ENCODE results near the gene PTPRG.

The PTPRG gene

GRCh38 chr3:62144482-62144881 is 583.1 kb downstream of the PTPRG start:
- H3K4me1 Mint-ChIP-seq (ENCODE audit: low read depth): no peaks in the 10 kb centered on the region
- H3K36me3 Mint-ChIP-seq (ENCODE audit: low read depth): no peaks in the 10 kb centered on the region
- no peak overlapping the region for H3K27ac Mint-ChIP-seq
- no peaks in the 10 kb centered on the region for H3K9me3 Mint-ChIP-seq
- no peak overlapping the region for H3K4me3 Mint-ChIP-seq
- intact Hi-C loops (cut with micrococcal nuclease): no loop called here
- no peaks in the 10 kb centered on the region for H3K27me3 Mint-ChIP-seq

GRCh38 chr3:62145086-62145757 is 583.9 kb downstream of the PTPRG start:
- intact Hi-C loops (cut with micrococcal nuclease): no loop called here
- no peaks in the 10 kb centered on the region for H3K36me3 Mint-ChIP-seq (ENCODE audit: low read depth)
- no peaks in the 10 kb centered on the region for H3K9me3 Mint-ChIP-seq
- no peak overlapping the region for H3K4me3 Mint-ChIP-seq
- H3K4me1 Mint-ChIP-seq (ENCODE audit: low read depth): no peaks in the 10 kb centered on the region
- no peaks in the 10 kb centered on the region for H3K27me3 Mint-ChIP-seq
- no peak overlapping the region for H3K27ac Mint-ChIP-seq

- Mint-ChIP-seq H3K27me3 (no peaks in the 10 kb centered on the region), H3K9me3 (no peaks in the 10 kb centered on the region), H3K36me3 (ENCODE audit: low read depth) (no peaks in the 10 kb centered on the region), H3K4me1 (ENCODE audit: low read depth) (no peaks in the 10 kb centered on the region), H3K27ac (no peak overlapping the region), H3K4me3 (no peak overlapping the region)
- intact Hi-C loops (cut with micrococcal nuclease): no loop called here
These were observed 588.2 kb downstream of the PTPRG start for GRCh38 chr3:62149539-62149938.

- no peaks in the 10 kb centered on the region for H3K4me1 Mint-ChIP-seq (ENCODE audit: low read depth)
- intact Hi-C loops (cut with micrococcal nuclease): no loop called here
- H3K9me3 Mint-ChIP-seq: no peaks in the 10 kb centered on the region
- no peak overlapping the region for H3K27ac Mint-ChIP-seq
- H3K36me3 Mint-ChIP-seq (ENCODE audit: low read depth): no peaks in the 10 kb centered on the region
- no peak overlapping the region for H3K4me3 Mint-ChIP-seq
- H3K27me3 Mint-ChIP-seq: no peaks in the 10 kb centered on the region
These were observed 588.6 kb downstream of the PTPRG start for GRCh38 chr3:62149962-62150361.

GRCh38 chr3:62151591-62151990 is 590.2 kb downstream of the PTPRG start:
- H3K4me3 Mint-ChIP-seq: no peak overlapping the region
- H3K27ac Mint-ChIP-seq: no peak overlapping the region
- H3K27me3 Mint-ChIP-seq: no peaks in the 10 kb centered on the region
- H3K9me3 Mint-ChIP-seq: no peaks in the 10 kb centered on the region
- intact Hi-C loops (cut with micrococcal nuclease): no loop called here
- H3K4me1 Mint-ChIP-seq (ENCODE audit: low read depth): no peaks in the 10 kb centered on the region
- no peaks in the 10 kb centered on the region for H3K36me3 Mint-ChIP-seq (ENCODE audit: low read depth)

- no peak overlapping the region for H3K27ac Mint-ChIP-seq
- intact Hi-C loops (cut with micrococcal nuclease): no loop called here
- no peaks in the 10 kb centered on the region for H3K9me3 Mint-ChIP-seq
- H3K36me3 Mint-ChIP-seq (ENCODE audit: low read depth): no peaks in the 10 kb centered on the region
- H3K4me3 Mint-ChIP-seq: no peak overlapping the region
- H3K4me1 Mint-ChIP-seq (ENCODE audit: low read depth): no peaks in the 10 kb centered on the region
- H3K27me3 Mint-ChIP-seq: no peaks in the 10 kb centered on the region
These were observed 591.9 kb downstream of the PTPRG start for GRCh38 chr3:62153231-62153630.

GRCh38 chr3:62154457-62155148 is 593.2 kb downstream of the PTPRG start:
- intact Hi-C loops (cut with micrococcal nuclease): no loop called here
- Mint-ChIP-seq H3K27me3 (no peaks in the 10 kb centered on the region), H3K27ac (no peak overlapping the region), H3K4me1 (ENCODE audit: low read depth) (no peaks in the 10 kb centered on the region), H3K36me3 (ENCODE audit: low read depth) (no peaks in the 10 kb centered on the region), H3K4me3 (no peak overlapping the region), H3K9me3 (no peaks in the 10 kb centered on the region)

- Mint-ChIP-seq H3K27ac (no peak overlapping the region), H3K4me1 (ENCODE audit: low read depth) (no peaks in the 10 kb centered on the region), H3K27me3 (no peaks in the 10 kb centered on the region), H3K9me3 (no peaks in the 10 kb centered on the region), H3K36me3 (ENCODE audit: low read depth) (no peaks in the 10 kb centered on the region), H3K4me3 (no peak overlapping the region)
- intact Hi-C loops (cut with micrococcal nuclease): no loop called here
These were observed 597.8 kb downstream of the PTPRG start for GRCh38 chr3:62159056-62159708.

GRCh38 chr3:62159709-62160092 is 598.3 kb downstream of the PTPRG start:
- Mint-ChIP-seq H3K27me3 (no peaks in the 10 kb centered on the region), H3K4me1 (ENCODE audit: low read depth) (no peaks in the 10 kb centered on the region), H3K9me3 (no peaks in the 10 kb centered on the region), H3K4me3 (no peak overlapping the region), H3K36me3 (ENCODE audit: low read depth) (no peaks in the 10 kb centered on the region), H3K27ac (no peak overlapping the region)
- intact Hi-C loops (cut with micrococcal nuclease): no loop called here

GRCh38 chr3:62161371-62161770 is 600.0 kb downstream of the PTPRG start:
- no peak overlapping the region for H3K4me3 Mint-ChIP-seq
- no peaks in the 10 kb centered on the region for H3K4me1 Mint-ChIP-seq (ENCODE audit: low read depth)
- H3K27me3 Mint-ChIP-seq: no peaks in the 10 kb centered on the region
- no peaks in the 10 kb centered on the region for H3K36me3 Mint-ChIP-seq (ENCODE audit: low read depth)
- H3K27ac Mint-ChIP-seq: no peak overlapping the region
- intact Hi-C loops (cut with micrococcal nuclease): no loop called here
- H3K9me3 Mint-ChIP-seq: no peaks in the 10 kb centered on the region

- H3K4me3 Mint-ChIP-seq: no peak overlapping the region
- no peaks in the 10 kb centered on the region for H3K36me3 Mint-ChIP-seq (ENCODE audit: low read depth)
- H3K27ac Mint-ChIP-seq: no peak overlapping the region
- no peaks in the 10 kb centered on the region for H3K9me3 Mint-ChIP-seq
- intact Hi-C loops (cut with micrococcal nuclease): no loop called here
- no peaks in the 10 kb centered on the region for H3K4me1 Mint-ChIP-seq (ENCODE audit: low read depth)
- H3K27me3 Mint-ChIP-seq: no peaks in the 10 kb centered on the region
These were observed 602.8 kb downstream of the PTPRG start for GRCh38 chr3:62164196-62164595.

GRCh38 chr3:62164746-62165145 is 603.4 kb downstream of the PTPRG start:
- no peak overlapping the region for H3K27ac Mint-ChIP-seq
- no peaks in the 10 kb centered on the region for H3K27me3 Mint-ChIP-seq
- no peak overlapping the region for H3K4me3 Mint-ChIP-seq
- H3K4me1 Mint-ChIP-seq (ENCODE audit: low read depth): no peaks in the 10 kb centered on the region
- H3K9me3 Mint-ChIP-seq: no peaks in the 10 kb centered on the region
- intact Hi-C loops (cut with micrococcal nuclease): no loop called here
- no peaks in the 10 kb centered on the region for H3K36me3 Mint-ChIP-seq (ENCODE audit: low read depth)

GRCh38 chr3:62167566-62168262 is 606.3 kb downstream of the PTPRG start:
- intact Hi-C loops (cut with micrococcal nuclease): no loop called here
- H3K4me3 Mint-ChIP-seq: no peak overlapping the region
- no peaks in the 10 kb centered on the region for H3K27me3 Mint-ChIP-seq
- H3K36me3 Mint-ChIP-seq (ENCODE audit: low read depth): no peaks in the 10 kb centered on the region
- H3K4me1 Mint-ChIP-seq (ENCODE audit: low read depth): no peaks in the 10 kb centered on the region
- H3K9me3 Mint-ChIP-seq: no peaks in the 10 kb centered on the region
- H3K27ac Mint-ChIP-seq: no peak overlapping the region

GRCh38 chr3:62168356-62168755 is 607.0 kb downstream of the PTPRG start:
- intact Hi-C loops (cut with micrococcal nuclease): no loop called here
- H3K27me3 Mint-ChIP-seq: no peaks in the 10 kb centered on the region
- H3K9me3 Mint-ChIP-seq: no peaks in the 10 kb centered on the region
- no peaks in the 10 kb centered on the region for H3K4me1 Mint-ChIP-seq (ENCODE audit: low read depth)
- no peak overlapping the region for H3K27ac Mint-ChIP-seq
- no peaks in the 10 kb centered on the region for H3K36me3 Mint-ChIP-seq (ENCODE audit: low read depth)
- H3K4me3 Mint-ChIP-seq: no peak overlapping the region

Measured in dendritic cell treated with granulocyte-macrophage colony-stimulating factor and Interleukin-4, amounts not matched to agents 40 ng/mL and 50 ng/mL, for 4 days (primary cell).